Esophagus squamous epithelium (tissue), 5 donors: Measurements from ENCODE around the gene DHX15. TPM values are rescaled to one million over a fixed set of nuclear protein-coding genes. Genes with fewer than 3 reads are reported as not detected.

ENCODE experiments used
- DNase-seq: peaks from one replicate; lab custom pipeline; 2025; lab: John Stamatoyannopoulos, UW
- H3K27ac ChIP-seq, 4 donors: fragments of 200-600 bp; sonication (generic); one replicate each; pipeline ENCODE4 v1.5.1; 2016 to 2019; ENCODE audit warnings: mild to moderate bottlenecking in 1 of 4
- H3K27me3 ChIP-seq, 4 donors: fragments of 200-600 bp; sonication (generic); 1 replicate in 3 of 4; 2 replicates in 1 of 4; pipeline versions ENCODE4 v1.5.1 to v1.6.0; 2017 to 2021; ENCODE audit warnings: antibody characterized with exemption in 1 of 4
- H3K36me3 ChIP-seq, 3 donors: fragments of 200-600 bp; sonication (generic); one replicate each; pipeline ENCODE4 v1.5.1; 2016 to 2019
- H3K4me1 ChIP-seq, 3 donors: fragments of 200-600 bp; sonication (generic); one replicate each; pipeline ENCODE4 v1.5.1; 2017 to 2019
- H3K4me3 ChIP-seq, 4 donors: fragments of 200-600 bp; sonication (generic); 1 replicate in 3 of 4; 2 replicates in 1 of 4; pipeline ENCODE4 v1.5.1; 2016 to 2019; ENCODE audit warnings: mild to moderate bottlenecking in 2 of 4, moderate library complexity in 1 of 4
- H3K9me3 ChIP-seq, 3 donors: fragments of 200-600 bp; sonication (generic); one replicate each; pipeline ENCODE4 v1.5.1; 2016 to 2019
- POLR2A ChIP-seq, 4 donors: fragments of 450-650 bp; IDR thresholded peaks; one replicate each; pipeline ENCODE4 v1.6.1; 2017; ENCODE audit warnings: antibody characterized with exemption in 4 of 4, mild to moderate bottlenecking in 4 of 4, moderate library complexity in 3 of 4
- WGBS, 2 donors: methylation state at CpG; one replicate each; pipeline ENCODE4 v1.1.5; 2018; 5-methylcytosine and 5-hydroxymethylcytosine counted together
- intact Hi-C: fragments of 100-400 bp; cut with DNase I; formaldehyde crosslinking; loops from one replicate; pipeline ENCODE4 v1.15.0; 2022
- total RNA-seq, 4 donors: library from RNA; depleted of rRNA; stranded (reverse); fragments of >200 nt; gene quantifications; one replicate each; pipeline ENCODE4 v1.1.0, GENCODE V29; 2016
- TF ChIP-seq, protein P1 (sequence below), 6 experiments: fragments of 450-650 bp in 4 of 6; fragments of 200-600 bp in 2 of 6; sonication (generic) in 2 of 6; IDR thresholded peaks; one replicate each; pipeline ENCODE4 v1.5.1; 2016 to 2019; ENCODE audit warnings: antibody characterized with exemption in 6 of 6, mild to moderate bottlenecking in 4 of 6, moderate library complexity in 4 of 6
- donor health status: DM: yes; HTN: yes; CAD: no.

DHX15 gene
- total RNA-seq, 4 donors from 2014 or later = 74.1 to 160 (median 119) TPM

DNA sequence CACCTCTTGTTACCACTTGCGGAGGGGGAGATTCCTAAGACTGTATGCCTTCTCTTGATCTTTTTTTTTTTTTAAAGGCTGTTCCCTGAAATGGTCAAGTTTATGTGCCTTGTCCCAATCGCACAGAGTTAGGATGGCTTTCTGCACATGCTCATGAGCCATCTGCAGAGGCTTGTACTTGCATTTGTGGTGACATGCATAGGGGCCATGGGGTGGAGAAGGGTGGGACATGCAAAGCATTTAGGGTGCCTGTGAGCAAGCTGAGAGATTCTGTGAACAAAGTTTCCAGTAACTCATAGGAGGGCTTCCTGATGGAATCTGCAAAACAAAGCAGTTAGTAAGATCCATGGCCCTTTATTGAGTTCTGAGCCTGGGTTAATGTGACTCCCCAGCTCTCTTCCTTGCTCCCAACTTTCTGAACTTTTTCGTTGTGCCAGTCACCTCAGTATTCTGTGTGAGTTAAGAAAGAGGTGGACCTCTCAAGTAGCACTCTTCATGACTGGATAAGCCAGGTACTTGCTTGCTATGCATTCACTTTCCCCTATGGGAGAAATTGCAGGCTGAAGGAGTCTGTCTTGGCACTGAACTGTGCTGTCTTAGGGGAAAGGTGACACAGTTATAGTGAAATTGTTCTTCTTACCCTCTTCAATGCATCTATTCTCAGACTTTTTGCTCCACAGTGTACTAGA, 37.9 kb upstream of the DHX15 start:
- H3K4me3 ChIP-seq = no peak overlapping the region
- no peaks in the 10 kb centered on the region for H3K27me3 ChIP-seq
- 58 to 81% methylated on average over 2 to 3 of the region's 3 CpGs for WGBS, 2 donors
- TF ChIP-seq, protein P1, sequence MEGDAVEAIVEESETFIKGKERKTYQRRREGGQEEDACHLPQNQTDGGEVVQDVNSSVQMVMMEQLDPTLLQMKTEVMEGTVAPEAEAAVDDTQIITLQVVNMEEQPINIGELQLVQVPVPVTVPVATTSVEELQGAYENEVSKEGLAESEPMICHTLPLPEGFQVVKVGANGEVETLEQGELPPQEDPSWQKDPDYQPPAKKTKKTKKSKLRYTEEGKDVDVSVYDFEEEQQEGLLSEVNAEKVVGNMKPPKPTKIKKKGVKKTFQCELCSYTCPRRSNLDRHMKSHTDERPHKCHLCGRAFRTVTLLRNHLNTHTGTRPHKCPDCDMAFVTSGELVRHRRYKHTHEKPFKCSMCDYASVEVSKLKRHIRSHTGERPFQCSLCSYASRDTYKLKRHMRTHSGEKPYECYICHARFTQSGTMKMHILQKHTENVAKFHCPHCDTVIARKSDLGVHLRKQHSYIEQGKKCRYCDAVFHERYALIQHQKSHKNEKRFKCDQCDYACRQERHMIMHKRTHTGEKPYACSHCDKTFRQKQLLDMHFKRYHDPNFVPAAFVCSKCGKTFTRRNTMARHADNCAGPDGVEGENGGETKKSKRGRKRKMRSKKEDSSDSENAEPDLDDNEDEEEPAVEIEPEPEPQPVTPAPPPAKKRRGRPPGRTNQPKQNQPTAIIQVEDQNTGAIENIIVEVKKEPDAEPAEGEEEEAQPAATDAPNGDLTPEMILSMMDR (IDR thresholded peaks at IDR 0.05) = no peak
- no peak for TF ChIP-seq POLR2A (IDR thresholded peaks at IDR 0.05)
- intact Hi-C loops = no loop called here
- H3K27ac ChIP-seq = no peak overlapping the region
- H3K36me3 ChIP-seq = no peaks in the 10 kb centered on the region
- no peak for DNase-seq
- no peaks in the 10 kb centered on the region for H3K4me1 ChIP-seq
- H3K9me3 ChIP-seq = peaks cover 0 to 14% (median 0%) of the 10 kb centered on the region in 3 donors

DNA sequence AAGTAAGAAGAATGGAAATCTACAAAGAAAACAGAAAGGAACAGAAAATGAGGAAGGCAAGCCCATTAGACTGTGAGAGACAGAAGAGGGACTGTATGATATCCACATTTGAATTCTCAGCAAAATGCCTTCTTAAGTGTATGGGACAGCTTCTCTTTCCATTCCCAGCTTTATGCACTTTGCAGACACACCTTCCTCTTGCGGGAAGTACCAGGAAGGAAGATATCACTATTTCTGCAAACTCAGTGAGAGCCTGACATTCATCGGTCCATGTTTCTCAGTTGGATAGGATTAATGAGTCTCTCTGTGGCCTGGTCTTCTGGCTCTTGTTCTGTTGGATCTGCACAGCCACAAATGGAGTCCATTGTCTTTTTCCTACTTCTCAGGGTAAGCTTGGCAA, 31.6 kb upstream of the DHX15 start:
- peaks cover 0 to 14% (median 0%) of the 10 kb centered on the region in 3 donors for H3K9me3 ChIP-seq
- no peaks in the 10 kb centered on the region for H3K27me3 ChIP-seq
- no peak overlapping the region for H3K27ac ChIP-seq
- no peak overlapping the region for H3K4me3 ChIP-seq
- TF ChIP-seq, protein P1 (IDR thresholded peaks at IDR 0.05) = no peak
- no peak for TF ChIP-seq POLR2A (IDR thresholded peaks at IDR 0.05)
- no peak for DNase-seq
- 79 to 94% methylated on average over 2 of the region's 2 CpGs for WGBS, 2 donors
- intact Hi-C loops = no loop called here
- no peaks in the 10 kb centered on the region for H3K36me3 ChIP-seq
- H3K4me1 ChIP-seq = no peaks in the 10 kb centered on the region

GRCh38 chr4:24614881-24615280, 30.5 kb upstream of the DHX15 start:
- Histone ChIP-seq H3K27me3 (no peaks in the 10 kb centered on the region), H3K27ac (no peak overlapping the region), H3K9me3 (peaks cover 0 to 6% (median 0%) of the 10 kb centered on the region in 3 donors), H3K4me3 (no peak overlapping the region), H3K36me3 (no peaks in the 10 kb centered on the region), H3K4me1 (no peaks in the 10 kb centered on the region)
- WGBS, 2 donors = 66 to 82% methylated on average over 3 of the region's 3 CpGs
- intact Hi-C loops = no loop called here
- DNase-seq = no peak
- TF ChIP-seq POLR2A (IDR thresholded peaks at IDR 0.05) = no peak

GRCh38 chr4:24613502-24613901, 29.1 kb upstream of the DHX15 start:
- WGBS, 2 donors = 56 to 78% methylated on average over 3 of the region's 3 CpGs
- H3K36me3 ChIP-seq = no peaks in the 10 kb centered on the region
- no peak for TF ChIP-seq POLR2A (IDR thresholded peaks at IDR 0.05)
- TF ChIP-seq, protein P1 (IDR thresholded peaks at IDR 0.05) = no peak
- intact Hi-C loops = no loop called here
- H3K9me3 ChIP-seq = no peaks in the 10 kb centered on the region
- no peak overlapping the region for H3K27ac ChIP-seq
- DNase-seq = no peak
- no peaks in the 10 kb centered on the region for H3K4me1 ChIP-seq
- no peaks in the 10 kb centered on the region for H3K27me3 ChIP-seq
- no peak overlapping the region for H3K4me3 ChIP-seq

- no peaks in the 10 kb centered on the region for H3K27me3 ChIP-seq
- no peaks in the 10 kb centered on the region for H3K4me1 ChIP-seq
- DNase-seq = no peak
- WGBS, 2 donors = 87 to 90% methylated on average over 11 of the region's 11 CpGs
- no peaks in the 10 kb centered on the region for H3K36me3 ChIP-seq
- TF ChIP-seq, protein P1 (IDR thresholded peaks at IDR 0.05) = no peak
- no peak overlapping the region for H3K4me3 ChIP-seq
- intact Hi-C loops = no loop called here
- no peak overlapping the region for H3K27ac ChIP-seq
- H3K9me3 ChIP-seq = no peaks in the 10 kb centered on the region
These were observed 27.2 kb upstream of the DHX15 start for GRCh38 chr4:24611575-24611974.
